Endothelial cell of umbilical vein (primary cell): ENCODE measurements around the gene HNRNPK.

ENCODE experiments used
- EZH2 ChIP-seq: IDR thresholded peaks from 2 replicates; pipeline ENCODE4 v1.6.1; 2012; ENCODE audit warnings: borderline replicate concordance, low read depth, mild to moderate bottlenecking, moderate library complexity, low read length, inconsistent platforms; ENCODE audit not compliant: severe bottlenecking
- FOS ChIP-seq: IDR thresholded peaks from 2 replicates; pipeline ENCODE4 v1.6.1; 2011; ENCODE audit warnings: mild to moderate bottlenecking, low read length, moderate library complexity, borderline replicate concordance; ENCODE audit not compliant: insufficient read depth
- GATA2 ChIP-seq: IDR thresholded peaks from 2 replicates; pipeline ENCODE4 v1.7.0; 2011; ENCODE audit warnings: low read depth, mild to moderate bottlenecking, moderate library complexity, mixed read lengths, low read length; ENCODE audit not compliant: insufficient read length, insufficient read depth
- JUN ChIP-seq: IDR thresholded peaks from 2 replicates; pipeline ENCODE4 v1.6.1; 2011; ENCODE audit warnings: borderline replicate concordance, low read depth; ENCODE audit not compliant: insufficient read length, insufficient read depth
- MYC ChIP-seq: IDR thresholded peaks from one replicate; pipeline ENCODE4 v1.6.1; 2011; ENCODE audit warnings: mild to moderate bottlenecking, low read depth, low read length
- POLR2A ChIP-seq: IDR thresholded peaks from 2 replicates; pipeline ENCODE4 v1.6.1; 2012; ENCODE audit warnings: low read depth, mild to moderate bottlenecking, control low read depth, low read length
- POLR2AphosphoS5 ChIP-seq: IDR thresholded peaks from 2 replicates; pipeline ENCODE4 v1.6.1; 2012; ENCODE audit warnings: low read depth, mild to moderate bottlenecking, control low read depth, low read length, moderate library complexity; ENCODE audit not compliant: insufficient read depth
- TF ChIP-seq, protein P1 (sequence below), 2 donors: IDR thresholded peaks; 1 replicate in 1 of 2; 2 replicates in 1 of 2; pipeline ENCODE4 v1.5.1; 2011; ENCODE audit warnings: low read length in 2 of 2, mild to moderate bottlenecking in 2 of 2, moderate library complexity in 2 of 2, control low read depth in 1 of 2, inconsistent platforms in 1 of 2, low read depth in 1 of 2; ENCODE audit not compliant: insufficient read depth in 1 of 2; ENCODE audit errors: extremely low read depth in 1 of 2
- TF ChIP-seq, protein P2 (sequence below): IDR thresholded peaks from 2 replicates; pipeline ENCODE4 v1.6.1; 2011; ENCODE audit not compliant: insufficient read depth, insufficient read length

DNA sequence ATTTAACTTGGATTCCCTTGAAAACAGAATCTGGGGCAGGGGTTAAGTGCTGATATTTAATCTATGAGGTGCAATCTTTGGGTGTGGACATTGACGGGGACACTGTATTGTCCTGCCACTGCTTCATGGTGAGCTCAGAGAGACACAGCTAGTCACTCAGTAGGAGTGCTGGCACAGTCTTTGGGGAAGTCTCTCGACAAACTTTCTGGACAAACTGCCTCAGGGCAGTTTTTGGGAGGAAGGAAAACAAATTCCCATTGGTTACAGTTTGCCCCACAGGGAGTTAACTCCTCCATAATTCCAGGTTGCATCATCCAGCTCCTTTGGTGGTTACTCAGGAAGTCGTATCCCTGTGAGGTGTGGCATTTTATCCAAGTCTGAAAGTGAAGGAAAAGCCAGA, 17.9 kb downstream of the HNRNPK start:
- TF ChIP-seq, protein P1, sequence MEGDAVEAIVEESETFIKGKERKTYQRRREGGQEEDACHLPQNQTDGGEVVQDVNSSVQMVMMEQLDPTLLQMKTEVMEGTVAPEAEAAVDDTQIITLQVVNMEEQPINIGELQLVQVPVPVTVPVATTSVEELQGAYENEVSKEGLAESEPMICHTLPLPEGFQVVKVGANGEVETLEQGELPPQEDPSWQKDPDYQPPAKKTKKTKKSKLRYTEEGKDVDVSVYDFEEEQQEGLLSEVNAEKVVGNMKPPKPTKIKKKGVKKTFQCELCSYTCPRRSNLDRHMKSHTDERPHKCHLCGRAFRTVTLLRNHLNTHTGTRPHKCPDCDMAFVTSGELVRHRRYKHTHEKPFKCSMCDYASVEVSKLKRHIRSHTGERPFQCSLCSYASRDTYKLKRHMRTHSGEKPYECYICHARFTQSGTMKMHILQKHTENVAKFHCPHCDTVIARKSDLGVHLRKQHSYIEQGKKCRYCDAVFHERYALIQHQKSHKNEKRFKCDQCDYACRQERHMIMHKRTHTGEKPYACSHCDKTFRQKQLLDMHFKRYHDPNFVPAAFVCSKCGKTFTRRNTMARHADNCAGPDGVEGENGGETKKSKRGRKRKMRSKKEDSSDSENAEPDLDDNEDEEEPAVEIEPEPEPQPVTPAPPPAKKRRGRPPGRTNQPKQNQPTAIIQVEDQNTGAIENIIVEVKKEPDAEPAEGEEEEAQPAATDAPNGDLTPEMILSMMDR (IDR thresholded peaks at IDR 0.05; ENCODE audit: extremely low read depth in 1 of 2, insufficient read depth in 1 of 2, low read depth in 1 of 2, low read length in 2 of 2), result no peak
- TF ChIP-seq POLR2A, result no peak
- TF ChIP-seq EZH2, result no peak
- no peak for TF ChIP-seq GATA2
- no peak for TF ChIP-seq POLR2AphosphoS5
- TF ChIP-seq, protein P2, sequence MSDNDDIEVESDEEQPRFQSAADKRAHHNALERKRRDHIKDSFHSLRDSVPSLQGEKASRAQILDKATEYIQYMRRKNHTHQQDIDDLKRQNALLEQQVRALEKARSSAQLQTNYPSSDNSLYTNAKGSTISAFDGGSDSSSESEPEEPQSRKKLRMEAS, result no peak
- TF ChIP-seq MYC, result no peak
- no peak for TF ChIP-seq JUN
- TF ChIP-seq FOS, result no peak
